ENCODE measurements around the gene TXLNA. TPM values are rescaled to one million over a fixed set of nuclear protein-coding genes. Genes with fewer than 3 reads are reported as not detected.
"Not testable (repeated sequence)": the region's sequence is repeated elsewhere in the genome, so short reads cannot be mapped to it uniquely, and the experiment has no call there.

TXLNA gene
- polyA plus RNA-seq (2012; ENCODE audit: low read depth, missing spikeins) = 31.7 TPM

GRCh38 chr1:32179443-32180185 lies at the start of gene TXLNA:
Gene TXLNA (plus strand): TSS chr1:32179675. CDS start chr1:32180346, 671 bp downstream.
- peak; percentile 89 for FAIRE-seq

GRCh38 chr1:32133950-32134280 lies 45.6 kb upstream of the TXLNA start:
- FAIRE-seq; DNase-seq (ENCODE audit: insufficient read length, low spot score): not testable (repeated sequence)

More at GRCh38 chr1:32179443-32180185, at the start of gene TXLNA:
- peak; percentile 86 for TF ChIP-seq POLR2A (IDR thresholded peaks at IDR 0.05; ENCODE audit: low read depth, low read length)
- TF ChIP-seq POU2F2 (IDR thresholded peaks at IDR 0.05; ENCODE audit: low read depth, low read length) = peak; percentile 80; the same call in 1 of the 2 replicates
- peak; percentile 95 for TF ChIP-seq POLR2AphosphoS5 (IDR thresholded peaks at IDR 0.05; ENCODE audit: low read depth, low read length)
- TF ChIP-seq TAF1 (IDR thresholded peaks at IDR 0.05; ENCODE audit: low read depth, low read length) = peak; percentile 59; the same call in 1 of the 2 replicates
- TF ChIP-seq PAX5 (IDR thresholded peaks at IDR 0.05; ENCODE audit: insufficient read depth, low read length, severe bottlenecking) = peak; percentile 14
- no peak for TF ChIP-seq SPI1 (IDR thresholded peaks at IDR 0.05; ENCODE audit: low read depth, low read length)
- peak; percentile 96 for DNase-seq (ENCODE audit: insufficient read length, low spot score)

DNA sequence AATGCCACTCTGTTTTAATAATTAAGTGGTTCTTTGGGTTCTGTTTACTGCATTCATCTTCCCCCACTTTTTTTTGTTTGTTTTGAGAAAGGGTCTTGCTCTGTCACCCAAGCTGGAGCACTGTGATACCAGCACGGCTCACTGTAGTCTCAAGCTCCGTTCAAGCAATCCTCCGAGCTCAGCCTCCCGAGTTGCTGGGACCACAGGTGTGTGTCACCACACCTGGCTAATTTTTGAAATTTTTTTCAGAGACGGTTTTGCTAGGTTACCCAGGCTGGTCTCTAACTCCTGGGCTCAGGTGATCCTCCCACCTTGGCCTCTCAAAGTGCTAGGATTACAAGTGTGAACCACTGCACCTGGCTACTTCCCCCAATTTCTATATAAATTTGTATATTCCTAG lies 42.4 kb upstream of the TXLNA start:
- DNase-seq (ENCODE audit: insufficient read length, low spot score) (no peak), FAIRE-seq (no peak)
- no peak for TF ChIP-seq TAF1 (IDR thresholded peaks at IDR 0.05; ENCODE audit: low read depth, low read length)
- no peak for TF ChIP-seq POLR2AphosphoS5 (IDR thresholded peaks at IDR 0.05; ENCODE audit: low read depth, low read length)
- TF ChIP-seq POU2F2 (IDR thresholded peaks at IDR 0.05; ENCODE audit: low read depth, low read length) = no peak
- no peak for TF ChIP-seq POLR2A (IDR thresholded peaks at IDR 0.05; ENCODE audit: low read depth, low read length)

DNA sequence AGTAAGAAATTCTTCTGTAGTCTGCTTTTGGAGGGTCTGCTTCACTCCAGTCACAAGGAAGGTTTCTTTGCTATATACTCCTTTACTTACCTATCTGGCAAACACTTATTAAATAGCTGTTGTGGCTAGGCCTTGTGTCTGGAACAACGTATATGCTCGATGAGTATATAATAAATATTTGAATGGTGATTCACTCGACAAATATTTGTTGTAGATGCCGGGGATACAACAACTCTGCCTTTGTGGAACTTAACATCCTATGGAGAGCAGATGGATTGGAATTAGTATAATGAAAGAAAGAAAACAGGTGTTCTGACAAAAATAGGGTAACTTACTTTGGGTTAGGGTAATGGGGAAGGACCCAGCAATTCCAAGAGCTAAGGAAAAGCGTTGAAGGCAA lies 40.5 kb upstream of the TXLNA start:
- no peak for FAIRE-seq
- DNase-seq (ENCODE audit: insufficient read length, low spot score) = no peak
- TF ChIP-seq POLR2A (IDR thresholded peaks at IDR 0.05; ENCODE audit: low read depth, low read length) (no peak), POU2F2 (IDR thresholded peaks at IDR 0.05; ENCODE audit: low read depth, low read length) (no peak), PAX5 (IDR thresholded peaks at IDR 0.05; ENCODE audit: insufficient read depth, low read length, severe bottlenecking) (no peak), TAF1 (IDR thresholded peaks at IDR 0.05; ENCODE audit: low read depth, low read length) (no peak), SPI1 (IDR thresholded peaks at IDR 0.05; ENCODE audit: low read depth, low read length) (no peak), POLR2AphosphoS5 (IDR thresholded peaks at IDR 0.05; ENCODE audit: low read depth, low read length) (no peak)

GRCh38 chr1:32142446-32143301 lies 36.8 kb upstream of the TXLNA start:
- DNase-seq (ENCODE audit: insufficient read length, low spot score) (no peak), FAIRE-seq (no peak)
- TF ChIP-seq POU2F2 (IDR thresholded peaks at IDR 0.05; ENCODE audit: low read depth, low read length) = no peak
- no peak for TF ChIP-seq TAF1 (IDR thresholded peaks at IDR 0.05; ENCODE audit: low read depth, low read length)
- no peak for TF ChIP-seq POLR2AphosphoS5 (IDR thresholded peaks at IDR 0.05; ENCODE audit: low read depth, low read length)
- TF ChIP-seq PAX5 (IDR thresholded peaks at IDR 0.05; ENCODE audit: insufficient read depth, low read length, severe bottlenecking) = no peak
- no peak for TF ChIP-seq POLR2A (IDR thresholded peaks at IDR 0.05; ENCODE audit: low read depth, low read length)
- no peak for TF ChIP-seq SPI1 (IDR thresholded peaks at IDR 0.05; ENCODE audit: low read depth, low read length)

DNA sequence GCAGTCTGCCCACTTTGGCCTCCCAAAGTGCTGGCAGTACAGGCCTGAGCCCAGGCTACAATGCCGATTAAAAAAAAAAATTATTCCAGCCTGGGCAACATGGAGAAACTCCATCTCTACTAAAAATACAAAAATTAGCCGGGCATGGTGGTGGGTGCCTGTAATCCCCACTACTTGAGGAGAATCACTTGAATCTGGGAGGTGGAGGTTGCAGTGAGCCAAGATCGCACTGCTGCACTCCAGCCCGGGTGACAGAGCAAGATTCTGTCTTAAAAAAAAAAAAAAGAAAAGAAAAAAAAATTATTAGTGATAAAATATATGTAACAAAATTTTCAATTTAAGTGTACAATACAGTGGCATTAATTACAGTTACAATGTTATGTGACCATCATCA lies 36.2 kb upstream of the TXLNA start:
- DNase-seq (ENCODE audit: insufficient read length, low spot score); FAIRE-seq: not testable (repeated sequence)

DNA sequence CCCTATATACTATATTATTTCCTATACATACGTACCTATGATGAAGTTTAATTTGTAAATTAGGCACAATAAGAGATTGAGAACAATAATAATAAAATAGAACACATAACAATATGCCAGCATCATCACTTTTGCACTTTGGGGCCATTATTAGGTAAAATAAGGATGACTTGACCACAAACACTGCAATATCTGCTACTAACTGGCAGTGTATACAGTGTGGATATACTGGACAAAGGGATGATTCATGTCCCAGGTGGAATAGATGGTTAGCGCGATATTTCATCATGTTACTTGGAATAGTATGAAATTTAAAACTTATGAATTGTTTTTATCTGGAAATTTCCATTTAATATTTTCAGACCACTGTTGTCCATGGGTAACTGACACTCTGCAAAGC lies 35.4 kb upstream of the TXLNA start:
- TF ChIP-seq PAX5 (IDR thresholded peaks at IDR 0.05; ENCODE audit: insufficient read depth, low read length, severe bottlenecking) (no peak), POLR2A (IDR thresholded peaks at IDR 0.05; ENCODE audit: low read depth, low read length) (no peak), SPI1 (IDR thresholded peaks at IDR 0.05; ENCODE audit: low read depth, low read length) (no peak), TAF1 (IDR thresholded peaks at IDR 0.05; ENCODE audit: low read depth, low read length) (no peak), POU2F2 (IDR thresholded peaks at IDR 0.05; ENCODE audit: low read depth, low read length) (no peak), POLR2AphosphoS5 (IDR thresholded peaks at IDR 0.05; ENCODE audit: low read depth, low read length) (no peak)
- FAIRE-seq (no peak), DNase-seq (ENCODE audit: insufficient read length, low spot score) (no peak)

GRCh38 chr1:32147799-32148198 lies 31.7 kb upstream of the TXLNA start:
- not testable (repeated sequence) for DNase-seq (ENCODE audit: insufficient read length, low spot score); FAIRE-seq

DNA sequence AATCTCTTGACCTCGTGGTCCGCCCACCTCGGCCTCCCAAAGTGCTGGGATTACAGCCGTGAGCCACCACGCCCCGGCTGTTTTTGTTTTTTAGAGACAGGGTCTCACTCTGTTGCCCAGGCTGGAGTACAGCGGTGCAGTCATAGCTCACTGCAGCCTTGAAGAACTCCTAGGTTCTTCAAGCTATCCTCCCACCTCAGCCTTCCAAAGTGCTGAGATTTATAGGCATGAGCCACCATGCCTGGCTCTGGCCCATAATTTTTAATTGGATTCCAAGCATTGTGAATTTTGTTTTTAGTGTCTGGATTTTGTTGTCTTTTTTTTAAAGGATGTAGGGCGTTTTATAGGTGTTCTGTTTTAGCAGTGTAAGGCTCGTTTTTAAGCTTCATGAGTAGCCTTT lies 28.6 kb upstream of the TXLNA start:
- no peak for DNase-seq (ENCODE audit: insufficient read length, low spot score)
- TF ChIP-seq POLR2AphosphoS5 (IDR thresholded peaks at IDR 0.05; ENCODE audit: low read depth, low read length) = no peak
- TF ChIP-seq TAF1 (IDR thresholded peaks at IDR 0.05; ENCODE audit: low read depth, low read length) = no peak
- TF ChIP-seq SPI1 (IDR thresholded peaks at IDR 0.05; ENCODE audit: low read depth, low read length) = no peak
- TF ChIP-seq POLR2A (IDR thresholded peaks at IDR 0.05; ENCODE audit: low read depth, low read length) = no peak
- TF ChIP-seq PAX5 (IDR thresholded peaks at IDR 0.05; ENCODE audit: insufficient read depth, low read length, severe bottlenecking) = no peak
- TF ChIP-seq POU2F2 (IDR thresholded peaks at IDR 0.05; ENCODE audit: low read depth, low read length) = no peak
- FAIRE-seq = no peak

DNA sequence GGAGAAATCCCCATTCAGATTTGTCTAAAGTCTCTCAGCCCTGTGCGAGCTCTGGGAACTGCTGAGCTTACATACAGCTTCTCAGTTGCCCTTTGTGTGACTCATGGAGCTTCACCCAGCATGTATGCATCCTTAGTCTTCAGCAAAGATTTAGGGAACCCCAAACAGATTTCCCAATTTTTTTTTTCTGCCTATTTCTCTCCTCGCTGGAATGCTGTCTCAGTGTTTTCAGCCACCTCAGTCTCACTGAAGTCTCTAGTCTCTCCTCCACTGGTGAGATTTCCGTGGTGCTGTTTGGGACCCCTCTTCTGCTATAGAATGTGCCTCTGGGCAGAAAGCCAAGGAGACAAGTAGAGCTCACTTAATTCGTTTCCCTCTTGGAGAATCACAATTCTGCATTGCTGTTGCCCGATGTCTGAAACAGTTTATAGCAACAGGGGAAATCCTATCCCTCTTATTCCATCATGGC lies 28.1 kb upstream of the TXLNA start:
- FAIRE-seq (no peak), DNase-seq (ENCODE audit: insufficient read length, low spot score) (no peak)
- no peak for TF ChIP-seq POLR2A (IDR thresholded peaks at IDR 0.05; ENCODE audit: low read depth, low read length)
- TF ChIP-seq PAX5 (IDR thresholded peaks at IDR 0.05; ENCODE audit: insufficient read depth, low read length, severe bottlenecking) = no peak
- TF ChIP-seq POLR2AphosphoS5 (IDR thresholded peaks at IDR 0.05; ENCODE audit: low read depth, low read length) = no peak
- TF ChIP-seq SPI1 (IDR thresholded peaks at IDR 0.05; ENCODE audit: low read depth, low read length) = no peak
- TF ChIP-seq POU2F2 (IDR thresholded peaks at IDR 0.05; ENCODE audit: low read depth, low read length) = no peak
- TF ChIP-seq TAF1 (IDR thresholded peaks at IDR 0.05; ENCODE audit: low read depth, low read length) = no peak

Data from GM12891 (cell line).